DND-41 (cell line): ENCODE results near the gene OR51F2.

Experiments
- EZH2 ChIP-seq: IDR thresholded peaks from 3 replicates; pipeline ENCODE4 v1.6.1; 2012; ENCODE audit warnings: borderline replicate concordance, low read depth, mild to moderate bottlenecking, moderate library complexity, low read length, inconsistent platforms; ENCODE audit not compliant: severe bottlenecking
- TF ChIP-seq, protein P1 (sequence below): IDR thresholded peaks from 2 replicates; pipeline ENCODE4 v1.5.1; 2012; ENCODE audit warnings: borderline replicate concordance, low read length, moderate library complexity, mild to moderate bottlenecking; ENCODE audit not compliant: poor library complexity, severe bottlenecking; ENCODE audit errors: extremely low read depth

DNA sequence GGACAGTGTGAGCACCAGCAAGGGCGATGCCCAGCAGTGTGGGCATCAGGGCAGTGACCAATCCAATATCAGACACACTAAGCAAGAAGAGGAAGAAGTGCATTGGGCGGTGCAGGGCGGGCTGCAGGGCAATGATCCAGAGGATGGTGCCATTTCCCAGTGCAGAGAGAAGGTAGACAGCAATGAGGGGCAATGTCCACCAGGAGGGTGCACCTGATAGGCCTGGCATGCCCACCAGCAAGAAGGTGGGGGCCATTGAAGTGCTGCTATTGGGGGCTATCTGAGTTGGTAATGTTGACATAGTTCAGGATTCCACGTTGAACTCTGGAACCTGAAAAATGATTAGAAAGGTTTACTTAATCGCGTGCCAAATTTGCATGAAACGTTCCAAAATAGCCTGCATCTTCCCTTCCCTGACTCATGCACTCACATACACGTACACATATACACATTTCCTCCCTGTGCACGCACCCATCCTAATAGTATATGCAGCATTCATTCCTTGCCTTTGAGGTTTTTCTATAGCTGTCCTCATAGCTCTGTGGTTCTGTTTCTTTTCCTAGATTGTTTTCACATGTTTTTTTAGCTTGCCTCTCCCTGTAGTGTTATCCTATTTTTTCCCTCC, 27.9 kb downstream of the OR51F2 start, which contains the start of gene OR51S1:
- TF ChIP-seq, protein P1, sequence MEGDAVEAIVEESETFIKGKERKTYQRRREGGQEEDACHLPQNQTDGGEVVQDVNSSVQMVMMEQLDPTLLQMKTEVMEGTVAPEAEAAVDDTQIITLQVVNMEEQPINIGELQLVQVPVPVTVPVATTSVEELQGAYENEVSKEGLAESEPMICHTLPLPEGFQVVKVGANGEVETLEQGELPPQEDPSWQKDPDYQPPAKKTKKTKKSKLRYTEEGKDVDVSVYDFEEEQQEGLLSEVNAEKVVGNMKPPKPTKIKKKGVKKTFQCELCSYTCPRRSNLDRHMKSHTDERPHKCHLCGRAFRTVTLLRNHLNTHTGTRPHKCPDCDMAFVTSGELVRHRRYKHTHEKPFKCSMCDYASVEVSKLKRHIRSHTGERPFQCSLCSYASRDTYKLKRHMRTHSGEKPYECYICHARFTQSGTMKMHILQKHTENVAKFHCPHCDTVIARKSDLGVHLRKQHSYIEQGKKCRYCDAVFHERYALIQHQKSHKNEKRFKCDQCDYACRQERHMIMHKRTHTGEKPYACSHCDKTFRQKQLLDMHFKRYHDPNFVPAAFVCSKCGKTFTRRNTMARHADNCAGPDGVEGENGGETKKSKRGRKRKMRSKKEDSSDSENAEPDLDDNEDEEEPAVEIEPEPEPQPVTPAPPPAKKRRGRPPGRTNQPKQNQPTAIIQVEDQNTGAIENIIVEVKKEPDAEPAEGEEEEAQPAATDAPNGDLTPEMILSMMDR, result no peak
- no peak for TF ChIP-seq EZH2
